Measurements from ENCODE around the gene BLOC1S5. TPM values are rescaled to one million over a fixed set of nuclear protein-coding genes. Genes with fewer than 3 reads are reported as not detected.

Gene BLOC1S5
- total and polyA plus RNA-seq, 2 of the 13 experiments (the other 11 are each of a cell fraction or from before 2014, with no cell fraction given), result 10.5 to 41.5 TPM

DNA sequence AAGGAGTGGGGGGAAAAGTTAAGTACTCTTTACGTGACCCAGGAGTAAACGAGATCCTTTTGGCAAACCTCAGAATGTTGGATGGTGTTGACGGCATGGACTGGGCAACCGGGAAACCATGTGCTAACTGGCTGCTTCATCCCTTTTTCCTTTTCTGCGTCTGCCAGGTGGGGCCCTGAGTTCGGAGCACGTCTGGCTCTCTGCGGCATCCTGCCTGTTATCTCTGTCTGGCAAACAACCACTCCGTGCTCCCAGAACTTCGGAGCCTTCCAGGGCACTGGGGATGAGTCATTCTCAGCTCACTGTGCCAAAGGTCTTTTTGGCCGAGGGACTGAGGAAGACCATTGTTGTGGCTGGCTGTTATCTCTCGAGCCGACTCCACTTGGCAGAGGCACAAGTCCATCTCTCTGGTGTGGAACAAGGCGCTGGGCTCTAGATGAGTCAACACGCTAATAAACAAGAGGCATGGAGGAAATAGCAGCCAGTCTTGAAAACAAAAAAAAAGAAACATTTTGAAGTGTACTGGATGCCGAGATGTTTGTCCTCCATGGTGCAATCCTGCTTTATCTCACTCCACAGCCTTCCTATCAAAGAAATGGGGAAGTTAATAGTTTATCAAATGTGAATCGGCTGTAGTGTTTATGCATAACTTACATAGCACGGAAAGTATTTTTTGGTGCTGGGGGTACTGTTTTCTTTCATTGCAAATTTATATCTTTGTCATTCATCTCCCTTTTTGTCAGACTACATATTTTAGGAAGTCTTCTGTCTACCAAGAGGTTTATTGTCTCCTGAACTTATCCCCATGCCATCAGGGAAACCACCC lies 89.0 kb downstream of the BLOC1S5 start (continued):
- TF ChIP-seq ZNF614 (CRISPR knock-in tag; IDR thresholded peaks at IDR 0.05; ENCODE audit: borderline replicate concordance), result peak; percentile 93; the same call in 1 of the 2 replicates
- no peak; the same call in none of the 2 replicates for TF ChIP-seq ZFP36L1 (CRISPR knock-in tag; IDR thresholded peaks at IDR 0.05)
- TF ChIP-seq ZNF790 (CRISPR knock-in tag; IDR thresholded peaks at IDR 0.05; ENCODE audit: borderline replicate concordance), result peak; percentile 23; the same call in 1 of the 2 replicates
- TF ChIP-seq ZFYVE20 (CRISPR knock-in tag; IDR thresholded peaks at IDR 0.05; ENCODE audit: borderline replicate concordance, low read depth), result no peak
- peak; percentile 58; the same call in 1 of the 2 replicates for TF ChIP-seq KDM5B (CRISPR knock-in tag; IDR thresholded peaks at IDR 0.05; ENCODE audit: borderline replicate concordance)
- TF ChIP-seq, protein P1, sequence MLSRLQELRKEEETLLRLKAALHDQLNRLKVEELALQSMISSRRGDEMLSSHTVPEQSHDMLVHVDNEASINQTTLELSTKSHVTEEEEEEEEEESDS (CRISPR knock-in tag; IDR thresholded peaks at IDR 0.05; ENCODE audit: borderline replicate concordance), result 0 out of 2 replicates have a peak, but pooled peaks have one; percentile 42
- TF ChIP-seq CEBPB (IDR thresholded peaks at IDR 0.05; ENCODE audit: borderline replicate concordance, low read depth, low read length), result no peak
- TF ChIP-seq ZNF264 (CRISPR knock-in tag; IDR thresholded peaks at IDR 0.05), result peak; percentile 81; the same call in 1 of the 2 replicates
- peak; percentile 83; the same call in 1 of the 2 replicates for TF ChIP-seq ZIK1 (CRISPR knock-in tag; IDR thresholded peaks at IDR 0.05; ENCODE audit: borderline replicate concordance, low read depth)
- TF ChIP-seq, protein P2, sequence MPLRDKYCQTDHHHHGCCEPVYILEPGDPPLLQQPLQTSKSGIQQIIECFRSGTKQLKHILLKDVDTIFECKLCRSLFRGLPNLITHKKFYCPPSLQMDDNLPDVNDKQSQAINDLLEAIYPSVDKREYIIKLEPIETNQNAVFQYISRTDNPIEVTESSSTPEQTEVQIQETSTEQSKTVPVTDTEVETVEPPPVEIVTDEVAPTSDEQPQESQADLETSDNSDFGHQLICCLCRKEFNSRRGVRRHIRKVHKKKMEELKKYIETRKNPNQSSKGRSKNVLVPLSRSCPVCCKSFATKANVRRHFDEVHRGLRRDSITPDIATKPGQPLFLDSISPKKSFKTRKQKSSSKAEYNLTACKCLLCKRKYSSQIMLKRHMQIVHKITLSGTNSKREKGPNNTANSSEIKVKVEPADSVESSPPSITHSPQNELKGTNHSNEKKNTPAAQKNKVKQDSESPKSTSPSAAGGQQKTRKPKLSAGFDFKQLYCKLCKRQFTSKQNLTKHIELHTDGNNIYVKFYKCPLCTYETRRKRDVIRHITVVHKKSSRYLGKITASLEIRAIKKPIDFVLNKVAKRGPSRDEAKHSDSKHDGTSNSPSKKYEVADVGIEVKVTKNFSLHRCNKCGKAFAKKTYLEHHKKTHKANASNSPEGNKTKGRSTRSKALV (CRISPR knock-in tag; IDR thresholded peaks at IDR 0.05), result no peak; the same call in 1 of the 2 replicates
- TF ChIP-seq ZNF556 (CRISPR knock-in tag; IDR thresholded peaks at IDR 0.05; ENCODE audit: borderline replicate concordance), result peak; percentile 79
- peak; percentile 68; the same call in 1 of the 2 replicates for TF ChIP-seq ESRRA (CRISPR knock-in tag; IDR thresholded peaks at IDR 0.05; ENCODE audit: low read depth)
- TF ChIP-seq ZNF562 (CRISPR knock-in tag; IDR thresholded peaks at IDR 0.05; ENCODE audit: borderline replicate concordance), result no peak
- TF ChIP-seq ZNF781 (CRISPR knock-in tag; IDR thresholded peaks at IDR 0.05; ENCODE audit: borderline replicate concordance, not compliant biosample characterization), result no peak
- TF ChIP-seq ZNF605 (CRISPR knock-in tag; IDR thresholded peaks at IDR 0.05), result peak; percentile 99
- peak; percentile 76; the same call in 1 of the 2 replicates for TF ChIP-seq ZNF510 (CRISPR knock-in tag; IDR thresholded peaks at IDR 0.05; ENCODE audit: low read depth)
- peak; percentile 100 for TF ChIP-seq ZNF263 (CRISPR knock-in tag; IDR thresholded peaks at IDR 0.05)
- TF ChIP-seq PCBP1 (IDR thresholded peaks at IDR 0.05; ENCODE audit: borderline replicate concordance, low read depth, low read length), result no peak
- TF ChIP-seq ZNF484 (CRISPR knock-in tag; IDR thresholded peaks at IDR 0.05; ENCODE audit: borderline replicate concordance, low read depth), result no peak
- TF ChIP-seq NR2F6 (IDR thresholded peaks at IDR 0.05), result peak; percentile 64
- TF ChIP-seq NR2F6 (CRISPR knock-in tag; IDR thresholded peaks at IDR 0.05), result peak; percentile 89
- no peak for TF ChIP-seq ZNF850 (CRISPR knock-in tag; conservative IDR thresholded peaks at IDR 0.05)
- peak; percentile 21 for TF ChIP-seq CBX1 (IDR thresholded peaks at IDR 0.05; ENCODE audit: low read depth)
- TF ChIP-seq FOXO1 (CRISPR knock-in tag; IDR thresholded peaks at IDR 0.05), result peak; percentile 96
- no peak for TF ChIP-seq KDM5A (IDR thresholded peaks at IDR 0.05; ENCODE audit: borderline replicate concordance, low read length)
- no peak for TF ChIP-seq BRD4 (CRISPR knock-in tag; IDR thresholded peaks at IDR 0.05)
- TF ChIP-seq ZEB1 (IDR thresholded peaks at IDR 0.05; ENCODE audit: insufficient replicate concordance, low read depth), result peak; percentile 76
